Activated T-cell treated with anti-CD3 and anti-CD28 coated beads, Interleukin-2, amount 50 U/mL, for 4 hours (primary cell): ENCODE data around the gene PRDM1. TPM values are rescaled to one million over a fixed set of nuclear protein-coding genes. Genes with fewer than 3 reads are reported as not detected.
A peak's percentile ranks its signal among the peaks of the same experiment; 100 is the strongest.

Experiments
- ATAC-seq, 2 donors: fragments of 200-7000 bp; cut with Tn5 transposase; one replicate each; pipeline ENCODE4 v1.10.0; 2021
- DNase-seq: peaks from one replicate; pipeline ENCODE4 v3.0.0-alpha.2; 2020
- H3K27me3 Mint-ChIP-seq: one replicate; pipeline ENCODE4 v1.8.0; 2021; ENCODE audit warnings: low read depth, mixed read lengths
- H3K36me3 Mint-ChIP-seq: one replicate; pipeline ENCODE4 v1.8.0; 2022; ENCODE audit warnings: mixed read lengths; ENCODE audit not compliant: insufficient read depth
- H3K4me1 Mint-ChIP-seq: one replicate; pipeline ENCODE4 v1.8.0; 2021; ENCODE audit warnings: low read depth, mixed read lengths
- H3K4me3 Mint-ChIP-seq: one replicate; pipeline ENCODE4 v1.8.0; 2021; ENCODE audit warnings: mild to moderate bottlenecking, moderate library complexity, mixed read lengths
- H3K9me3 Mint-ChIP-seq: one replicate; pipeline ENCODE4 v1.8.0; 2021; ENCODE audit warnings: mixed read lengths
- total RNA-seq, 3 donors: library from RNA; stranded (reverse); gene quantifications; one replicate each; pipeline ENCODE4 v1.2.1, GENCODE V29; 2021

The PRDM1 gene
- total RNA-seq, 3 donors from 2014 or later = 43.7 to 96.9 (median 86.0) TPM

GRCh38 chr6:106122938-106123656, 37.0 kb downstream of the PRDM1 start:
- Mint-ChIP-seq H3K36me3 (no peaks in the 10 kb centered on the region), H3K27me3 (no peaks in the 10 kb centered on the region), H3K9me3 (no peaks in the 10 kb centered on the region), H3K4me1 (peaks cover 37% of the 10 kb centered on the region), H3K4me3 (no peak overlapping the region)
- DNase-seq (no peak), ATAC-seq (no peak)

GRCh38 chr6:106124015-106124414, 37.9 kb downstream of the PRDM1 start:
- Mint-ChIP-seq H3K27me3 (no peaks in the 10 kb centered on the region), H3K9me3 (no peaks in the 10 kb centered on the region), H3K4me1 (peaks cover 30% of the 10 kb centered on the region), H3K36me3 (no peaks in the 10 kb centered on the region), H3K4me3 (no peak overlapping the region)
- ATAC-seq (no peak), DNase-seq (no peak)

GRCh38 chr6:106124437-106125430, 38.6 kb downstream of the PRDM1 start:
- H3K9me3 Mint-ChIP-seq = no peaks in the 10 kb centered on the region
- H3K4me3 Mint-ChIP-seq = no peak overlapping the region
- no peak for DNase-seq
- H3K4me1 Mint-ChIP-seq = peaks cover 26% of the 10 kb centered on the region
- ATAC-seq = no peak
- H3K27me3 Mint-ChIP-seq = no peaks in the 10 kb centered on the region
- H3K36me3 Mint-ChIP-seq = no peaks in the 10 kb centered on the region

GRCh38 chr6:106125925-106126435, 39.8 kb downstream of the PRDM1 start:
- DNase-seq (peak; percentile 34), ATAC-seq (peak; percentile 84 to 90)
- Mint-ChIP-seq H3K4me3 (peak overlapping the region; percentile 69), H3K36me3 (no peaks in the 10 kb centered on the region), H3K4me1 (peaks cover 25% of the 10 kb centered on the region), H3K9me3 (no peaks in the 10 kb centered on the region), H3K27me3 (no peaks in the 10 kb centered on the region)

GRCh38 chr6:106126482-106126881, 40.3 kb downstream of the PRDM1 start:
- H3K4me3 Mint-ChIP-seq = peak overlapping the region; percentile 69
- H3K9me3 Mint-ChIP-seq = no peaks in the 10 kb centered on the region
- no peak for DNase-seq
- H3K27me3 Mint-ChIP-seq = no peaks in the 10 kb centered on the region
- H3K4me1 Mint-ChIP-seq = peaks cover 25% of the 10 kb centered on the region
- ATAC-seq = no peak
- H3K36me3 Mint-ChIP-seq = no peaks in the 10 kb centered on the region

GRCh38 chr6:106128981-106129781, 43.0 kb downstream of the PRDM1 start:
- Mint-ChIP-seq H3K9me3 (no peaks in the 10 kb centered on the region), H3K36me3 (no peaks in the 10 kb centered on the region), H3K4me1 (peaks cover 25% of the 10 kb centered on the region), H3K4me3 (no peak overlapping the region), H3K27me3 (no peaks in the 10 kb centered on the region)
- DNase-seq (no peak), ATAC-seq (no peak)

GRCh38 chr6:106132153-106132698, 46.1 kb downstream of the PRDM1 start:
- ATAC-seq = no peak
- Mint-ChIP-seq H3K36me3 (no peaks in the 10 kb centered on the region), H3K4me3 (no peak overlapping the region), H3K4me1 (peaks cover 6% of the 10 kb centered on the region), H3K9me3 (no peaks in the 10 kb centered on the region), H3K27me3 (no peaks in the 10 kb centered on the region)
- DNase-seq = no peak

- peaks cover 6% of the 10 kb centered on the region for H3K4me1 Mint-ChIP-seq
- ATAC-seq (no peak), DNase-seq (no peak)
- H3K4me3 Mint-ChIP-seq = no peak overlapping the region
- no peaks in the 10 kb centered on the region for H3K36me3 Mint-ChIP-seq
- H3K9me3 Mint-ChIP-seq = no peaks in the 10 kb centered on the region
- no peaks in the 10 kb centered on the region for H3K27me3 Mint-ChIP-seq
Observed at GRCh38 chr6:106133040-106133439, 46.9 kb downstream of the PRDM1 start.

- ATAC-seq = no peak
- H3K9me3 Mint-ChIP-seq = no peaks in the 10 kb centered on the region
- no peaks in the 10 kb centered on the region for H3K27me3 Mint-ChIP-seq
- no peaks in the 10 kb centered on the region for H3K36me3 Mint-ChIP-seq
- DNase-seq = no peak
- H3K4me3 Mint-ChIP-seq = no peak overlapping the region
- H3K4me1 Mint-ChIP-seq = peaks cover 6% of the 10 kb centered on the region
Observed at GRCh38 chr6:106134087-106134770, 48.1 kb downstream of the PRDM1 start.

GRCh38 chr6:106134906-106135634, 48.9 kb downstream of the PRDM1 start:
- H3K36me3 Mint-ChIP-seq = no peaks in the 10 kb centered on the region
- no peaks in the 10 kb centered on the region for H3K27me3 Mint-ChIP-seq
- no peak for DNase-seq
- no peaks in the 10 kb centered on the region for H3K9me3 Mint-ChIP-seq
- peak; percentile 58 to 82 for ATAC-seq
- no peak overlapping the region for H3K4me3 Mint-ChIP-seq
- H3K4me1 Mint-ChIP-seq = peaks cover 5% of the 10 kb centered on the region

GRCh38 chr6:106135911-106136571, 49.9 kb downstream of the PRDM1 start:
- H3K9me3 Mint-ChIP-seq = no peaks in the 10 kb centered on the region
- no peak for ATAC-seq
- no peaks in the 10 kb centered on the region for H3K27me3 Mint-ChIP-seq
- no peak overlapping the region for H3K4me3 Mint-ChIP-seq
- no peak for DNase-seq
- no peaks in the 10 kb centered on the region for H3K36me3 Mint-ChIP-seq
- H3K4me1 Mint-ChIP-seq = peaks cover 3% of the 10 kb centered on the region

GRCh38 chr6:106136845-106137244, 50.7 kb downstream of the PRDM1 start:
- Mint-ChIP-seq H3K4me1 (peaks cover 11% of the 10 kb centered on the region), H3K27me3 (no peaks in the 10 kb centered on the region), H3K9me3 (no peaks in the 10 kb centered on the region), H3K4me3 (no peak overlapping the region), H3K36me3 (no peaks in the 10 kb centered on the region)
- DNase-seq (no peak), ATAC-seq (no peak)
